COLO668 (cell line): ENCODE measurements around the gene CNTFR.

Source experiments
- DNase-seq: peaks from one replicate; lab custom pipeline; 2025; ENCODE audit not compliant: unreplicated experiment; lab: John Stamatoyannopoulos, UW

The CNTFR gene

GRCh38 chr9:34572628-34573027, 16.9 kb downstream of the CNTFR start:
- DNase-seq, result no peak

GRCh38 chr9:34572092-34572491, 17.4 kb downstream of the CNTFR start:
- DNase-seq, result no peak

- DNase-seq, result no peak
Observed at GRCh38 chr9:34571481-34571810, 18.1 kb downstream of the CNTFR start.

- DNase-seq, result no peak
Observed at GRCh38 chr9:34570809-34571480, 18.6 kb downstream of the CNTFR start.

DNA sequence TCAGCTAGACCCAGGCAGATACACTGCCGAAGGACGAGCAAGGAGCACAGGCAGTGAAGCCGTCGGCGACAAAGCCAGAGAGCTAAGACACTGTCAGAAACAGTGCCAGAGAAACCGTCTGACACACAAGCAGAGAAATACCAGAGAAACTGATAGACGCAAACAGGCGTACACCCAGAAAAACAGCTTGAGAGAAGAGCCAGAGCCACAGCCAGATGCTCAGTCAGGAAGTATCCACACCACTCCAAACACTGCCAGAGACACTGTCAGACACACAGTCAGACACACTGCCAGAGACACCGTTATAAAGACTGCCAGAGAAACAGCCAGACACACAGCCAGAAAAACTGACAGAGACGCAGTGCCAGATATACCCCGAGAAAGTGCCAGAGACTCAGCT, 19.1 kb downstream of the CNTFR start:
- DNase-seq, result no peak

DNA sequence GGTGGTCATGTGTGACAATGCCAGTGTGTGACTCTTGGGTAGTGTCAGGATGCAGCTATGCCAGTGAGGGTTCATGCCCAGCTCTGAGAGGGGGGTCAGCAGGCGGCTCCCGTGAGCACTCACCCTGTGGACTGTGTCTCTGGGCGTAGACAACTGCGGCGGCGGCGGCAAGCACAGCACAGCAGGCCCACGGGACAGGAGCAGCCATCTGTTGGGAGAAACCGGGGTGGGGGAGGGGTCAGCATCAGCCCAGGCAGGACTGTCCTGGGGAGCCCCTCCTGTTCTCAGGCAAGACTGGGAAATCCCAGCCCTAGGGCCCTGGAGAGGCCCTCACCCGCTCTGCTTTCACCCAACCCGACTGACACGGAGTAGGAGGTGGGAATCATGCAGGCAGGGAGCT, 20.8 kb downstream of the CNTFR start:
- no peak for DNase-seq

DNA sequence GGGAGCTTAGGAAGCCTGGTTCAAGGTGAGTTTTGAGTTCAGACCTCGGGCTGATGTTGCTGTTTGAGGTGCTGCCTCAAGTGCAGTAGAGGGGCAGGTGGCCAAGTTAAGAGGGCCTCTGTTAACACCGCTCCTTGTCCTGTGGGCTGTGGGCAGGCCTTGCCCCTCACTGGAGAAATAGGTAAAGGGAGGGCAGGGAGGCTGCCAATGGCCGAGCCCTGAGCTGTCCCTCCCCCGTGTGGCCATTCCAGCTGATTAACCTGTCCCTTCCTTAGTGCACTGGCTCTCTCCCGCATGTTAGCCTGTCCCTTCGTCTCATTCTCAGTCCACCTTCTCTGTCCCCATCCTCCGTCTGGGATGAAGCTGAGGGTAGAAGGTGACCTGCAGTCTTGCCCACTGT, 21.4 kb downstream of the CNTFR start:
- no peak for DNase-seq

GRCh38 chr9:34566972-34567371, 22.6 kb downstream of the CNTFR start:
- DNase-seq, result no peak

DNA sequence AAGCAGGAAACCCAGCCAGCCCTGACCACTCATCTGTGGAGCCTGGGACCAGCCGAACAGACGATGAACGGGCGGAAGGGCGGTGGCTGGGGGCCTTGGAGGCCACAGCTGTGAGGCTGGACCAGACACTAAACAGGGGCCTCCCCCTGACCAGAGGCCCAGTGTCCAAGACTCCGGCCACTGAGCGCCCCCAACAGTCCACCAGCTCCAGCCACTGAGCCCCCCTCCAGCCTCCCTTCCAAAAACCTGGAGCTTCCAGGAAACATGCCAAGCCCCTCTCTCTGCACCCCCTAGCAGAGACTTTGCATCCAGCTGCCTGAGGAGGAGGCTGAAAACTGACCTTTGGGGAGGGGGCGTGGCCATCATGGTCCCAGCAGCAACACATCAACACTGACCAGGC, 23.2 kb downstream of the CNTFR start:
- no peak for DNase-seq

DNA sequence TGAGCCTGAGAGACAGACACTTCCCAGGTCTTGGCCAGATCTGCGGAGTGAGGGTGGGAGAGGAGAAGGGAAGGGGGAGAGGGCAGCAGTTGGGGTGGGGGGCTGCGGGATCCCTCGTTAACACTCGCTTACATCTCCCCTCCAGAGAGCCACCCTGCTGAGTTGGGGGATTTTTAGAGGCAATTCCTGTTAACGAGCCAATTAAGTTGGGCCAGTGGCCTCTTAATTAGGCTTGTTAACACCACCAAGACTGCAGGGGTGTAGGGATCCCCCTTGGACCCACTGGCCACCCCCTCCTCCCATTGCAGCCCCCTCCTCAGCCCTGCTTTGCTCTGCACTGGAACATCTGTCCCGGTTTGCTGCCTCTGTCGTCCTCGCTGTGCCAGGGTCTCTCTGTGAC, 23.7 kb downstream of the CNTFR start:
- no peak for DNase-seq

DNA sequence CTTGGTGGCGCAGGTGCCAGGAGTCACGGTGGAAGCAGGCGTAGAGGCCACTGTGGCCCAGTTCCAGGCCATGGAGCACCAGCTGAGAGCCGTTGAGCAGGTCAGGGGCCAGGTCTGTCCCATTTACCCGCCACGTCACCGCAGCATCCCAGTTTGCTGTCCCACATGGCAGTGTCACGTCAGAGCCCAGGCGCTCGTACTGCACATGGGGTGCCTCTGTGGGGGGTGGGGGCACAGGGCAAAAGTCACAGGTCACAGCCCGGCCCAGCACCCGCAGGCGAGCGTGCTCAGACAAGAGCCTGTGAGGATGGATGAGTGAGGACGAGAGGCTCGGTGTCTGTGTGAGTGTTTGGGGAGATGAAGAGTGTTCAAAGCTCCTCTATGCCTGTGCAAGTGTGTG, 24.9 kb downstream of the CNTFR start:
- DNase-seq, result no peak

DNA sequence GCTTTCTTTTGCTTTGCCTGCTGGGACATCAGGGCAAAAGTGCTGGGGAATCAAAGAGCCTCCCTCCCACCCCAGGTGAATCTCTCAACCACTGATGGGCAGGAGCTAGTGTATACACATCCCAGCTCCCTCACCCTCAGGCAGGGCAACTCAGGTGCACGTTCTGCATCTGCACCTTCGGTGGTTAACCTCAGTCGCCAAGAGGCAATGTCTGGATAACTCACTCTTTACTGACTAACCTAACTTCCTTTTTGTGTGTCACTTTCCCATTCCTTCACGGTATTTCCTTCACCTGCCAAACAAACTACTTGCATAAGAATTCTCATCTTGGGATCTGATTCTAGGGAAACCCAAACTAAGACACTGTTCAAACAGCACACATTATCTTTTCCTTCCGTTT, 26.3 kb downstream of the CNTFR start:
- no peak for DNase-seq

GRCh38 chr9:34562135-34562745, 27.3 kb downstream of the CNTFR start:
- no peak for DNase-seq

DNA sequence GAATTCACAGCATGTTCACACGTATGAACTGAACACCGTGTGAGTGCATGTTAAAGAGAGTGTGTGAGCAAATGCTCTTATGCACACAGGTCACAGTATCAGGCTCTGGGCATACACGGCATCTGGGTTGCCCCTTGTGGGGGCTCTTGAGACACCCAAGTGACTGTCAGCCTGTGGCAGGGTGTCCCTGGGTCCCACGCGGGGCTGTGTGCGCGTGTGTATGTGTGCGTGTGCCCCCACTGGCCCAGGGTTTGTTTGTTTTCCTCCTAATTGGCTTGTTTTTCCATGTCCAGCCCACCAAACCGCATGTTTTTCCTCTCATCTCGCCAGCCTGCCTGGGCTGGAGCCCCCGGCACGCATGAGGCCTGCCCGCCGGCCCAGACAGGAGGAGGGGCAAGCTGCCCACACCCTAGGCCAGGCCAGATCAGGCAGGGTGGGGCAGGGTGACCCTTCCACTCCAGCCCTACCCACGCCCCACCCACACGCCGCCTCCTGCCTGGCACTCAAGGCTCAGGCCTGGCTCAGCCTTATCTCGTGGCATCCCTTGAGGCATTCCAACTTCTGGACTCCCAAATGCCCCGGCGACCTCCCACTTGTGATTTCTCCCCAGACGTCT, 28.8 kb downstream of the CNTFR start:
- DNase-seq, result no peak

DNA sequence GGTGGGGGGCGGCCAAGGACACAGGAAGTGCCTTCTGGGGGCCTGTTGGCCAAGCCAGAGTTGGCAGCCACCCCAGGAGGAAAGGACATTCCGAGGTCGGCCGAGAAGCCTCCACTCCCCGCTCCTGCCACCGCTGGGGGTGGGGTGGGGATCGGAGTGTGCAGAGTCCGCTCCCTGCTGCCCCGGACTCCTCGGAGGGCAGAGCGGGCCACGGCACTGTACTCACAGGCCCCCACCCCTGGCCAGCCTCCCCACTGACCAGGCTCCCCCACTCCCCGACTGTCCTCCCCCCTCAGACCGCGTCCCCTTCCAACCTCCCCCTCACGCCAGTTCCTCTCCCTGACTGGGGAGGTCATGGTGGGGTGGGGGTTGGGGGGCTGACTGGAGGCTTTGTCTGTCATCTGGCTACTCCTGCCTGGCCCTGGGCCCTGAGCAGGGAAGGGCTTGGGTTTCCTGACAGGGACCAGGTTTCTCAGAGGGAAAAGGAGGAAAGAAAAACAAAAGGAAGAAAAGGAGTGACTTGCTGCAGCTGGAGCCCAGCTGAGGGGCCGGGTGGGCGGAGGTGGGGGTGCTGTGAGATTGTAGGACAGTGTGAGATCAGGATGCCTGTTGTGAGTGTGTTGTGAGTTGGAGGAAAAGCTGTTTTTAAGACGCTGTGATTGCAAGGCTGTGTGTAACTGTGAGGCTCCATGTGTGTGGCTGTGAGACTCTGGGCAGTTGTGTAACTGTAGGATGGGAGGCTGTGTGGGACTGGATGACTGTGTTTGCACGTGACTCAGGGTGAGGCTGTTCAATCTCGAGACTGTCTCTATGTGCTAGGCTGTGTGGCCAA, 29.7 kb downstream of the CNTFR start:
- DNase-seq, result no peak

DNA sequence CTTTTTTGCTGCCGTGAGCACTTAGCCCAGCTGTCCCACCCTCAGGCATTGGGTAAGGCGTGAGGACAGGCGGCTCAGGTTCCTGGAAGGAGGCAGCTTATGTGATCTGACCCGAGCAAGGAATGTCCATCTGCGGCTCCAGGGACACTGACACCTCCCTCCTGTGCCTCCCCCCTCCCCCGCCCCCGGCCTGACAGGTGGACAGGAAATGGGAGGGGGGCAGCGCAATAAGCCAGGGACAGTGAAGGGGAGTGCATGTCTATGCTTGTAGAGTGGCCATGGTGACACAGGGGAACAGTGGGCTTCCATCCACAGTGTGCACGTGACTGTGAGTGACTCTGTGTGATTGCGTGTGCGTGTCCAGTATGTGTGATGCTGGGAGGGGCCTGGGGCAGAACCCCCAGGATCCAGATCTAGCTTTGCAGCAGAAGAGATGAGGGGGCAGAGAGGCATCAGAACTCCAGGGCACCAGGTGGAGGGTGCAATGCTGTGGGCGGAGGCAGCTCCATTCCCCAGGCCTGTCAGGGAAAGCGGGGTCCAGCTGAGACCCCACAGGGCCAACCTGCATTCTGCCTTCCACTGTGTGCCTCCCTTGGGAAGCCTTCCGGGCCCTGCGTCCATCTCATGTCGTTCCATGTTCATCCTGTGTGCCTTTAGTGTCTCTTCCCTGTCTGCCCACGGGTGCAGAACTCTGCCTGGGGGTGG, 30.5 kb downstream of the CNTFR start:
- peak; percentile 20 for DNase-seq

GRCh38 chr9:34558364-34558763, 31.2 kb downstream of the CNTFR start:
- no peak for DNase-seq

DNA sequence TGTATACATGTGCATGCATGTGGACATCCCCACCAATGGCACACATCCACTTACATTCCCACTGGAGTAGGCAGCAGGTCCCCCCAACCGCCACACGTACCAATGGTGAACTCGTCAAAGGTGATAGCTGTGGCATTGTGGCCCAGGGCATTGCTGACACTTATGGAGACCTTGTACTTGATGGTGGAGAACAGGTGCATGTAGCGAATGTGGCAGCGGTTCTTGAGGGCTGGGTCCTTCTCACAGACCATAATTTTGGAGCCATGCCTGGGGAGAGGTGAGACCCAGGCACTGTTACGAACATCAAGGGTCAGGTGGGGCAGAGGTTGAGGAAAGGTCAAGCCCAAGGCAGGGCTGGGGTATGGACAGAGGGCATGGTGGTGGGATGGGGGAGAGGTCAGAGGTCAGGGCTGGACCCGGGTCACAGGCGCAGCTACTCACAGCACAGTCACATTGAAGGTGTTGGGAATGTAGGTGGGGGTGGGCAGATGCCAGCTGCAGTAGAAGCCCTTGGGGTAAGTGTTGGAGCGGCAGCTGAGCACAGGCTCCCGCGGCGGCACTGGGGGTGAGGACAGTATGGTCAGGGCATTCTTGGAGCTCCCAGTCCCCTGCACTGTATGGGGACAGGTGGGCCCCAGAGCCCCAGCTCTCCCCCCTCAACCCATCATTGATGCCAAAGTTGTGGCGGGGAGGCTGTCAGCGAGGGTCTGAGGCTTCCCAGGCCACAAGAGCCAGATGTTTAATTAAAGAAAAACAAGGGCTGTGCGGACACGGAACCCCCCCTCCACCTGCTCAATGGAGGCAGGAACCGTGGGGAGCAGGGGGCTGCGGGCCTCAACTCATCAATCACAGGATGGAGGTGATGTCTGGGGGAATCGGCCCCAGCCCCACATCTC, 31.9 kb downstream of the CNTFR start:
- no peak for DNase-seq

GRCh38 chr9:34556949-34557348, 32.6 kb downstream of the CNTFR start:
- no peak for DNase-seq

GRCh38 chr9:34555936-34556525, 33.5 kb downstream of the CNTFR start:
- no peak for DNase-seq
